Panc1 (cell line): ENCODE measurements around the gene SLC5A2.

Experiments
- CTCF ChIP-seq: fragments of 450-650 bp; IDR thresholded peaks from 2 replicates; pipeline ENCODE4 v1.5.1; 2017; ENCODE audit warnings: mild to moderate bottlenecking
- POLR2AphosphoS5 ChIP-seq: IDR thresholded peaks from 2 replicates; pipeline ENCODE4 v1.6.1; 2012; ENCODE audit warnings: mild to moderate bottlenecking, low read depth, low read length, moderate library complexity
- REST ChIP-seq, 2 experiments: IDR thresholded peaks; 2 replicates each; pipeline ENCODE4 v1.6.1; 2011 to 2012; ENCODE audit warnings: low read depth in 2 of 2, control low read depth in 1 of 2, low read length in 1 of 2, mild to moderate bottlenecking in 1 of 2, moderate library complexity in 1 of 2; ENCODE audit not compliant: insufficient read depth in 1 of 2
- SIN3A ChIP-seq: IDR thresholded peaks from 2 replicates; pipeline ENCODE4 v1.6.1; 2012; ENCODE audit warnings: low read depth, mild to moderate bottlenecking, low read length, moderate library complexity, borderline replicate concordance; ENCODE audit not compliant: insufficient read depth
- TCF7L2 ChIP-seq: IDR thresholded peaks from 2 replicates; pipeline ENCODE4 v1.6.1; 2011; ENCODE audit warnings: mild to moderate bottlenecking, low read depth, low read length, inconsistent platforms

GRCh38 chr16:31532120-31532519, 49.2 kb downstream of the SLC5A2 start:
- no peak for TF ChIP-seq CTCF
- TF ChIP-seq TCF7L2, result no peak
- TF ChIP-seq REST (IDR thresholded peaks at IDR 0.05; ENCODE audit: insufficient read depth in 1 of 2, low read depth in 2 of 2, low read length in 1 of 2), result no peak
- no peak for TF ChIP-seq POLR2AphosphoS5
- no peak for TF ChIP-seq SIN3A
